Measurements from ENCODE around the gene FAM89B. TPM values are rescaled to one million over a fixed set of nuclear protein-coding genes. Genes with fewer than 3 reads are reported as not detected.

The FAM89B gene
- total RNA-seq, 1 donor = 31.5 TPM

GRCh38 chr11:65616575-65617001 is 44.2 kb downstream of the FAM89B start:
- no peak for DNase-seq (ENCODE audit: insufficient read length, low spot score, missing footprints)
- TF ChIP-seq CTCF (IDR thresholded peaks at IDR 0.05; ENCODE audit: extremely low read depth, low read depth, low read length) = no peak
- no peaks in the 10 kb centered on the region for H3K27me3 ChIP-seq (ENCODE audit: insufficient read depth, low read length)
- peak overlapping the region; percentile 88 for H3K4me2 ChIP-seq (ENCODE audit: insufficient read depth, low read length)
- peaks cover 41% of the 10 kb centered on the region for H4K20me1 ChIP-seq (ENCODE audit: insufficient read depth, low read length)
- H3K9me3 ChIP-seq (ENCODE audit: low read depth, low read length) = no peaks in the 10 kb centered on the region
- H2AFZ ChIP-seq (ENCODE audit: low read length) = no peak overlapping the region
- peak overlapping the region; percentile 7 for H3K27ac ChIP-seq (ENCODE audit: low read depth, low read length)
- peak overlapping the region; percentile 83 for H3K4me3 ChIP-seq (ENCODE audit: insufficient read depth, low read length)
- H3K36me3 ChIP-seq (ENCODE audit: insufficient read depth, low read length) = peaks cover 42% of the 10 kb centered on the region
- peaks cover 83% of the 10 kb centered on the region for H3K79me2 ChIP-seq (ENCODE audit: insufficient read depth, low read length)
- peaks cover 27% of the 10 kb centered on the region for H3K4me1 ChIP-seq (ENCODE audit: insufficient read depth, low read length)

- Histone ChIP-seq H4K20me1 (ENCODE audit: insufficient read depth, low read length) (peaks cover 38% of the 10 kb centered on the region), H3K27me3 (ENCODE audit: insufficient read depth, low read length) (no peaks in the 10 kb centered on the region), H3K4me2 (ENCODE audit: insufficient read depth, low read length) (peak overlapping the region; percentile 88), H3K4me3 (ENCODE audit: insufficient read depth, low read length) (peak overlapping the region; percentile 83), H3K27ac (ENCODE audit: low read depth, low read length) (peak overlapping the region; percentile 7), H3K4me1 (ENCODE audit: insufficient read depth, low read length) (peaks cover 20% of the 10 kb centered on the region), H2AFZ (ENCODE audit: low read length) (no peak overlapping the region), H3K36me3 (ENCODE audit: insufficient read depth, low read length) (peaks cover 49% of the 10 kb centered on the region), H3K79me2 (ENCODE audit: insufficient read depth, low read length) (peaks cover 76% of the 10 kb centered on the region), H3K9me3 (ENCODE audit: low read depth, low read length) (no peaks in the 10 kb centered on the region)
- DNase-seq (ENCODE audit: insufficient read length, low spot score, missing footprints) = no peak
- no peak for TF ChIP-seq CTCF (IDR thresholded peaks at IDR 0.05; ENCODE audit: extremely low read depth, low read depth, low read length)
Measured at GRCh38 chr11:65617136-65617850, 45.0 kb downstream of the FAM89B start.

- DNase-seq (ENCODE audit: insufficient read length, low spot score, missing footprints) = no peak
- Histone ChIP-seq H3K79me2 (ENCODE audit: insufficient read depth, low read length) (peaks cover 70% of the 10 kb centered on the region), H3K27me3 (ENCODE audit: insufficient read depth, low read length) (no peaks in the 10 kb centered on the region), H2AFZ (ENCODE audit: low read length) (no peak overlapping the region), H3K36me3 (ENCODE audit: insufficient read depth, low read length) (peaks cover 55% of the 10 kb centered on the region), H3K4me2 (ENCODE audit: insufficient read depth, low read length) (no peak overlapping the region), H3K4me3 (ENCODE audit: insufficient read depth, low read length) (no peak overlapping the region), H3K9me3 (ENCODE audit: low read depth, low read length) (no peaks in the 10 kb centered on the region), H4K20me1 (ENCODE audit: insufficient read depth, low read length) (peaks cover 29% of the 10 kb centered on the region), H3K4me1 (ENCODE audit: insufficient read depth, low read length) (peaks cover 11% of the 10 kb centered on the region), H3K27ac (ENCODE audit: low read depth, low read length) (no peak overlapping the region)
- no peak for TF ChIP-seq CTCF (IDR thresholded peaks at IDR 0.05; ENCODE audit: extremely low read depth, low read depth, low read length)
Measured at GRCh38 chr11:65617990-65618751, 45.8 kb downstream of the FAM89B start.

GRCh38 chr11:65618763-65619162 is 46.4 kb downstream of the FAM89B start:
- Histone ChIP-seq H3K9me3 (ENCODE audit: low read depth, low read length) (no peaks in the 10 kb centered on the region), H3K27me3 (ENCODE audit: insufficient read depth, low read length) (no peaks in the 10 kb centered on the region), H3K4me1 (ENCODE audit: insufficient read depth, low read length) (peaks cover 9% of the 10 kb centered on the region), H4K20me1 (ENCODE audit: insufficient read depth, low read length) (peaks cover 28% of the 10 kb centered on the region), H3K79me2 (ENCODE audit: insufficient read depth, low read length) (peaks cover 64% of the 10 kb centered on the region), H3K36me3 (ENCODE audit: insufficient read depth, low read length) (peaks cover 61% of the 10 kb centered on the region), H3K4me3 (ENCODE audit: insufficient read depth, low read length) (no peak overlapping the region), H2AFZ (ENCODE audit: low read length) (no peak overlapping the region), H3K27ac (ENCODE audit: low read depth, low read length) (no peak overlapping the region), H3K4me2 (ENCODE audit: insufficient read depth, low read length) (no peak overlapping the region)
- no peak for TF ChIP-seq CTCF (IDR thresholded peaks at IDR 0.05; ENCODE audit: extremely low read depth, low read depth, low read length)
- DNase-seq (ENCODE audit: insufficient read length, low spot score, missing footprints) = no peak
